SK-N-SH treated with all-trans-retinoic acid at 6 μM for 48 hours (cell line): ENCODE results near the gene NRL.

Experiments used
- ATAC-seq: fragments of 200-7000 bp; cut with Tn5 transposase; 3 replicates; pipeline ENCODE4 v1.9.1; 2020; ENCODE audit warnings: mild to moderate bottlenecking, moderate library complexity
- BACH2 ChIP-seq: fragments of 250-450 bp; sonication (Bioruptor Pico); IDR thresholded peaks from 2 replicates; pipeline ENCODE4 v1.9.0; 2021; ENCODE audit warnings: mild to moderate bottlenecking, borderline replicate concordance
- CREB5 ChIP-seq: fragments of 250-450 bp; sonication (Bioruptor Pico); IDR thresholded peaks from 2 replicates; pipeline ENCODE4 v1.5.1; 2020; ENCODE audit warnings: low read depth, mild to moderate bottlenecking, moderate library complexity
- CSDC2 ChIP-seq: fragments of 250-450 bp; sonication (Bioruptor Pico); IDR thresholded peaks from 2 replicates; pipeline ENCODE4 v1.5.0; 2020; ENCODE audit warnings: mild to moderate bottlenecking, moderate library complexity
- CSRNP3 ChIP-seq: fragments of 250-450 bp; sonication (Bioruptor Pico); IDR thresholded peaks from 2 replicates; pipeline ENCODE4 v1.5.1; 2021; ENCODE audit warnings: mild to moderate bottlenecking, moderate library complexity
- ESRRG ChIP-seq: fragments of 250-450 bp; sonication (Bioruptor Pico); IDR thresholded peaks from 2 replicates; pipeline ENCODE4 v1.6.1; 2021; ENCODE audit warnings: mild to moderate bottlenecking
- GLIS3 ChIP-seq: fragments of 250-450 bp; sonication (Bioruptor Pico); IDR thresholded peaks from 2 replicates; pipeline ENCODE4 v1.5.0; 2020; ENCODE audit warnings: mild to moderate bottlenecking, moderate library complexity
- ISL1 ChIP-seq: fragments of 250-450 bp; sonication (Bioruptor Pico); IDR thresholded peaks from 2 replicates; pipeline ENCODE4 v2.1.2; 2022; ENCODE audit warnings: mild to moderate bottlenecking, moderate library complexity
- OSR1 ChIP-seq: fragments of 250-450 bp; sonication (Bioruptor Pico); IDR thresholded peaks from 2 replicates; pipeline ENCODE4 v1.8.0; 2022; ENCODE audit warnings: moderate library complexity, mild to moderate bottlenecking, inconsistent platforms
- PATZ1 ChIP-seq: fragments of 250-450 bp; sonication (Bioruptor Pico); IDR thresholded peaks from 2 replicates; pipeline ENCODE4 v1.8.0; 2020; ENCODE audit warnings: mild to moderate bottlenecking, moderate library complexity, borderline replicate concordance
- POU6F1 ChIP-seq: fragments of 250-450 bp; sonication (Bioruptor Pico); IDR thresholded peaks from 2 replicates; pipeline ENCODE4 v1.8.0; 2021; ENCODE audit warnings: low read depth, mild to moderate bottlenecking, moderate library complexity, borderline replicate concordance
- PPARA ChIP-seq: fragments of 250-450 bp; sonication (Bioruptor Pico); IDR thresholded peaks from 2 replicates; pipeline ENCODE4 v1.5.0; 2020; ENCODE audit warnings: mild to moderate bottlenecking, borderline replicate concordance
- RARB ChIP-seq: fragments of 250-450 bp; sonication (Bioruptor Pico); IDR thresholded peaks from 2 replicates; pipeline ENCODE4 v1.8.0; 2021; ENCODE audit warnings: mild to moderate bottlenecking, moderate library complexity
- SNAI2 ChIP-seq: fragments of 250-450 bp; sonication (Bioruptor Pico); IDR thresholded peaks from 2 replicates; pipeline ENCODE4 v1.5.0; 2020; ENCODE audit warnings: mild to moderate bottlenecking, moderate library complexity
- TCF4 ChIP-seq: fragments of 250-450 bp; sonication (Bioruptor Pico); IDR thresholded peaks from 2 replicates; pipeline ENCODE4 v1.8.0; 2021; ENCODE audit warnings: mild to moderate bottlenecking, moderate library complexity, borderline replicate concordance
- TOX ChIP-seq: fragments of 250-450 bp; sonication (Bioruptor Pico); IDR thresholded peaks from 2 replicates; pipeline ENCODE4 v1.8.0; 2021; ENCODE audit warnings: mild to moderate bottlenecking, moderate library complexity, borderline replicate concordance
- TSHZ2 ChIP-seq: fragments of 250-450 bp; sonication (Bioruptor Pico); IDR thresholded peaks from 2 replicates; pipeline ENCODE4 v1.5.0; 2020; ENCODE audit warnings: mild to moderate bottlenecking, moderate library complexity
- ZC3H10 ChIP-seq: fragments of 250-450 bp; sonication (Bioruptor Pico); IDR thresholded peaks from 2 replicates; pipeline ENCODE4 v1.5.1; 2021; ENCODE audit warnings: mild to moderate bottlenecking, moderate library complexity
- ZFP3 ChIP-seq: fragments of 250-450 bp; sonication (Bioruptor Pico); IDR thresholded peaks from 2 replicates; pipeline ENCODE4 v1.5.0; 2020; ENCODE audit warnings: mild to moderate bottlenecking, moderate library complexity
- ZFP30 ChIP-seq: fragments of 450-650 bp; formaldehyde crosslinking; IDR thresholded peaks from 2 replicates; pipeline ENCODE4 v1.5.0; 2022; ENCODE audit warnings: mild to moderate bottlenecking, moderate library complexity
- ZNF565 ChIP-seq: fragments of 450-650 bp; formaldehyde crosslinking; conservative IDR thresholded peaks from 2 replicates; pipeline ENCODE4 v1.5.0; 2020; ENCODE audit warnings: low read depth, mild to moderate bottlenecking, moderate library complexity
- ZNF70 ChIP-seq: fragments of 450-650 bp; formaldehyde crosslinking; IDR thresholded peaks from 2 replicates; pipeline ENCODE4 v1.5.0; 2020; ENCODE audit warnings: mild to moderate bottlenecking, moderate library complexity
- ZNF8 ChIP-seq: fragments of 450-650 bp; formaldehyde crosslinking; IDR thresholded peaks from 2 replicates; pipeline ENCODE4 v1.5.0; 2020; ENCODE audit warnings: mild to moderate bottlenecking, moderate library complexity

The NRL gene

GRCh38 chr14:24150061-24150460, 35.3 kb upstream of the NRL start:
- ATAC-seq, result no peak
- TF ChIP-seq ISL1 (CRISPR knock-in tag), result no peak
- TF ChIP-seq, all 23 proteins: peak for 0

GRCh38 chr14:24149302-24149969, 34.7 kb upstream of the NRL start:
- TF ChIP-seq CREB5 (CRISPR knock-in tag) (no peak), PATZ1 (CRISPR knock-in tag) (no peak), CSRNP3 (no peak), TSHZ2 (CRISPR knock-in tag) (no peak), BACH2 (CRISPR knock-in tag) (no peak), ZC3H10 (no peak), GLIS3 (no peak), POU6F1 (CRISPR knock-in tag) (no peak), ZFP3 (CRISPR knock-in tag) (no peak), TCF4 (no peak), ISL1 (CRISPR knock-in tag) (no peak), RARB (CRISPR knock-in tag) (no peak), TOX (CRISPR knock-in tag) (no peak), ZNF565 (CRISPR knock-in tag) (no peak), ZFP30 (CRISPR knock-in tag) (no peak), ZNF70 (CRISPR knock-in tag) (no peak), ESRRG (CRISPR knock-in tag) (no peak), PPARA (CRISPR knock-in tag) (no peak)
- ATAC-seq, result no peak

GRCh38 chr14:24147761-24148428, 33.1 kb upstream of the NRL start:
- ATAC-seq, result no peak; the same call in 2 of the 3 replicates
- TF ChIP-seq CSDC2 (CRISPR knock-in tag) (no peak), SNAI2 (CRISPR knock-in tag) (no peak), ZC3H10 (no peak), ZFP3 (CRISPR knock-in tag) (no peak), ZNF70 (CRISPR knock-in tag) (no peak), ZNF565 (CRISPR knock-in tag) (no peak), OSR1 (CRISPR knock-in tag) (no peak), ESRRG (CRISPR knock-in tag) (no peak), ZNF8 (no peak), CSRNP3 (no peak), CREB5 (CRISPR knock-in tag) (no peak), TCF4 (no peak), GLIS3 (no peak), POU6F1 (CRISPR knock-in tag) (no peak)
